Measurements from ENCODE around the gene EDN3.

The EDN3 gene, protein sequence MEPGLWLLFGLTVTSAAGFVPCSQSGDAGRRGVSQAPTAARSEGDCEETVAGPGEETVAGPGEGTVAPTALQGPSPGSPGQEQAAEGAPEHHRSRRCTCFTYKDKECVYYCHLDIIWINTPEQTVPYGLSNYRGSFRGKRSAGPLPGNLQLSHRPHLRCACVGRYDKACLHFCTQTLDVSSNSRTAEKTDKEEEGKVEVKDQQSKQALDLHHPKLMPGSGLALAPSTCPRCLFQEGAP

DNA sequence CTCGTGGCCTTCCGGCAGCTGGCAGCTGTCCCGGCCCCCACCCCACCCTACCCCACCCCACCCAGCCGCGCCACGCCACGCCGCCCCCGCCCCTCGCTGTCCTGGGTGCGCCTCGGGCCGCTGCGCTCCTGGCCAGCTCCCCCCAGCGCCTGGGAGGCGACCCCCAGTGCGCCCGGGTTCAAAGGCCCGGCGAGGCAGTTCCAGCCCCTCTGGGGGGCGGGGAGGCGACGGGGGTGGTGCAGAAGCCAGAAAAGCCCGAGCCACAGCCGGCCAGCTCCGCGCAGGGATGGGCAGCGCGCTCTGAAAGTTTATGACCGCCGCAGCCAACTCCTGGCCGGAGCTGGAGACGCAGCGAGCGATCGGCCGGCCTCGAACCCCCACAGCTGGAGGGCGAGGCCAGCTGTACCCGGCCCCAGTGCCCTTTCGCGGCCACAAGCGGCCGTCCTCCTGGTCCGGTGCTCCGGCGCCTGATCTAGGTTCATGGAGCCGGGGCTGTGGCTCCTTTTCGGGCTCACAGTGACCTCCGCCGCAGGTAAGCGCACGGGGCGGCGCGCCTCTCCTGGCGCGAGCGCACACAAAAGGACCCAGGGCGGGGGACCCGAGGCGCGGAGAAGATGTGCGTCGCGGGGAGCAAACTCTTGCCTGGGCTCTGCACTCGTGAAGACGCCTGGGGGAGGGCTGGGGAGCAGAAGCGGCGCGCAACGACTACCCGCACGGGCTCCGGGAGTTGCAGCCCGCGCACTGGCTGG, at the start of gene EDN3:
Gene EDN3, plus strand, starts transcription at position 279 of the 749 bp plus-strand sequence. Its CDS starts 202 bp downstream, at position 481.
- DNase-seq = no peak

GRCh38 chr20:59253325-59253724, 47.1 kb upstream of the EDN3 start:
- DNase-seq = no peak

GRCh38 chr20:59253779-59254319, 46.6 kb upstream of the EDN3 start:
- DNase-seq = no peak

DNA sequence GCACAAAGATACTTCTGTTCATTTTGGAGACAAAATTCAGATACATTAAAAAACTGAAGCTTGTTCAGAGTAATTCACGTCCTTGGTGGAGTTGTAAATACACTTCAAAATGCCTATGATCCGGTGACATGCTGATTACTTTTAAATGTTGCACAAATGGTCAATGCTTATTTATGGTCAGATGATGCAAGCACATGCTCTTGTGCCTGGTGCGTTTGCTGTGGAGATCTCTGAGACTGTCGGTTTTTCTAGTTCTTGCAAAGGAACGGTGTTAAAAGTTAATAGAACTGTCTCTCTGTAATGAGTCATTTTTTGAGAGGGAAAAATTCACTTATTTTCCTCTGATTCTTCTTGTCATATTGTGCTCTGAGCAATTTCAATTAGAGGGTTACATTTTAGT, 45.2 kb upstream of the EDN3 start:
- no peak for DNase-seq

- DNase-seq = no peak
Observed at GRCh38 chr20:59258221-59258621, 42.2 kb upstream of the EDN3 start.

DNA sequence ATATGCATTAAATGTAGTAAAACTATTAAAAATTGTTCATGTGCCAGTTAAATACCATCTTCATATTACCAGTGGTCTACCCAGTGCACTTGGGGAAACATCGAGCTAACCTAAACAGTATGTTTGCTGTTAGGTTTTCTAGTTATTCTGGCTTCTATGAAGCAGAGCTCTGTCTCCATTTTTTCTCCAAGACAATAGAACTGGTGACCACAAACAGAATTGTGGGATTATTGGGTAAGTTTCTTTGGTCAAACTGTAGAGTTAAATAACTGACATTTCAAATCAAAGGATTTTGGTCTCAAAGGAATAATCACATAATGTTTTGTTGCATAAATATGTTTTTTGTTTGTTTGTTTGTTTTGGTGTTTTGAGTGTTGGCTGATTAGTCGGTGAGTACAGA, 40.5 kb upstream of the EDN3 start:
- no peak for DNase-seq

- DNase-seq = no peak
Observed at GRCh38 chr20:59265298-59265697, 35.1 kb upstream of the EDN3 start.

- DNase-seq = no peak
Observed at GRCh38 chr20:59268870-59269269, 31.5 kb upstream of the EDN3 start.

DNA sequence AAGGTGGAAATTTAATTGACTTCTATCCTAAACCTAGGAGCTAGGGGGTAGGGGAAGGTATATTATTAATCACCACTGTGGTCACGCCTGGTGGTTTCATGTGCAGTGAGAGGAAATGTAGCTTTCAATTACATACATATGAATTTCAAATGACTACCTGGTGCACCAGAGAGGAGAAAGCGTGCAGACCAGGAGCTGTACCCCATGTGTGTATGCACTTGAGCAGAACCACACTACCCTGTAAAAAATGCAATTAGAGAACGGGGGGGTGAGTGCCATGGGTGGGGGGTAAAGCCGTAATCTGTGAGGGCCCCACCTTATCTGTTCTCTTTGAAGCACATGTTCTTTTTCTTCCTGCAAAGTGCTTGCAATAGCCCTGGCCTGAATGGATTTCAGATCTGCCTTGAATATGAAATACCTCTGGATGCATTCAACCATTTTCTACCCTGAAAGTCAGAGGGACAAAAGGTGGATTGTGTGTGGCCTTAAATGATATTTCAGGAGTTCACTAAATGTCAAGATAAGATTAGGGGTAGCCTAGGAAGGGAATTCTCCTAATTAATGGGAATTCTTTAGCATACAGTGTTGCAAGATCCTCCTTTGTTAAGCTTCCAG, 30.9 kb upstream of the EDN3 start:
- DNase-seq = no peak

DNA sequence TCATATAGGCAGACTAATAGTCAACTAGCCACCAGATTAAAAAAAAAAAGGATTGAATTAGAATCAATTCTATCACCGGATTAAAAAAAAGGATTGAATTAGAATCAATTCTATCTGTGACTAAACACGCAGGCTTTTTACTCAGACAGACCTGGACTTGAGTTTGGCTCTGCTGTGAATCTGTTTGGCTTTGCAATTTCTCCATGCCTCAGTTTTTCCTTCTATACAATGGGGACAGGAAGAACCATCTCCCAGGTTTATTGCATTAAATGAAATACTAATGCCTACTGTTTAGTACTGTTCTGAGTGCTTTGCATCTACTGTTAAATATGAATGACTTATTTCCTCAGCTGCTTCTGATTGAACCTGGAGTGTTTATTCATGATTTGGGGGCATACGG, 30.0 kb upstream of the EDN3 start:
- DNase-seq = no peak

DNA sequence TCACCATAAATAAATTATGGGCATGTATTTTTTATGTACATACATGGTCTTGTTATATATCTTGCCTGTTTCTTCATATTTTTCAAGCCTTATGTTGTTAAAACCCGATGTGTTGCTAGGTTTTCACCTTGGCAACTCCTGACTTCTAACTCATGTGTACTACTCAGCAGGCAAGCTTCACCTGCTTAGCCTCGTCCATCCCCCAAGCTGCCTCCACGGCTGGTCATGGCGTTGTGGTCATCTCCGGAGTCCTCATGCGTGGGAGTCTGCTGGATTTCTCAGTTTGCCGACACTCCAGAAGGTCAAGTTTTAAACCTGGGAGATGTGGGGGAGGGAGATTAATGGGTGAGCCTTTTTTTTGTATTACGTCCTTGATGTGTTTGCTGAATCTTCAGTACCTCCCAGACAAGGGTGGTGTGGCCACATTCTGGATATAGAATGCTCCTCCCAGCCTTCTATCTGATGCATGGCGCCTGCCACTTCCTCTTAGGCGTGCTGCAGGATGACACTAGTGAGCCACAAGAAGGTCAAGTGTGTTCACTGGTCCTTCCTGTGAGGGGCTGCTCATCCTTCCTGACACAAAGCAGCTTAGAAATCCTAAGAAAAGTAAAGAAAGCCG, 26.6 kb upstream of the EDN3 start:
- no peak for DNase-seq

GRCh38 chr20:59276938-59277337, 23.5 kb upstream of the EDN3 start:
- DNase-seq = no peak

DNA sequence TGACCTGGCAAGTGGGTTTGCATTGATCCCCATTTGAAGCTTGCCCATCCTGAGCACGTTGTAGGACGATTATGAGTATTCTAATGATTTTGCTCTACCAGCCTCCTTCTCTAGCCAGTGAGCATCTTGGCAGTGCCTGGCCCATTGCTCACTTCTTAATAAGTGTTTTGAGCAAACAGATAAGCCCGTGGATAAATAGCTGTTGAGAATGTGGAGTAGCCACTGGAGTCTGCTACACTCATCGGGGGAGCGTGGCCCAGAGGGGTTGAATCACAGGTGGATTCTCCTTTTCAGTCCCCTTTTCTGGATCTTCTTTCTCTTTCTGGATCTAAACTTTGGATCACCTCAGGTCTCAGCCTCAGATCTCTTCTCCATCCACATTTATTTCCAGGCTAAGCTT, 15.9 kb upstream of the EDN3 start:
- no peak for DNase-seq

- DNase-seq = no peak
Observed at GRCh38 chr20:59289994-59290393, 10.4 kb upstream of the EDN3 start.

DNA sequence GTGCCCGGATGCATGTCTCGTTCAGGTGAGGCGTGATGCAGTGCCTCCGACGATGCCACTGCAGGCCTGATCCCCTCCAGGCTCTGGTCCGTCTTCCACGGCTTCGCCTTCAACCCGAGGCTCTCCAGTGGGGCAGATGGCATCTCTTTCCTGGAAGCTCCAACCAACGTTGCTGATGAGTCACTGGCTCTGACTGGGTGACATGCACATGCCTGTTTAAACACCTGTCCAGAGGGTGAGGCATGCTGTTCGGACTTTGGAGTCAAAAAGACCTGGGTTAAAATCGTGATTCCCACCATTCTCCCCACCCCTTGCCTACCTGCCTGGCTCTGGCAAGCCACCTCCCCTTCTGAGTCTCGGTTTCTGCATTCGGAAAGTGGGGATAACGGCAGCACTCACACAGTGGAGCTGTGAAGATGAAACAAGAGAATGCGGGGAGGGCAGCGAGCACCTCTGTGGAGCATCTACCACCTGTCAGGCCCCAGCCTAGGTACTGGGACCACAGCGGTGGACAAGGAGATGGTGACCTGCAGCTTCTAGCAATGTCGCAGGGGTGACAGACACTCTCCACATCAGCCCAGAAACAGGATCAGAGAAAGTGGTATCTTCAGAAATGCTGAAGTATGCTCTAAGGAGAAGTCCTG, 8.5 kb upstream of the EDN3 start:
- no peak for DNase-seq

GRCh38 chr20:59295531-59295930, 4.9 kb upstream of the EDN3 start:
- peak; percentile 24 for DNase-seq

DNA sequence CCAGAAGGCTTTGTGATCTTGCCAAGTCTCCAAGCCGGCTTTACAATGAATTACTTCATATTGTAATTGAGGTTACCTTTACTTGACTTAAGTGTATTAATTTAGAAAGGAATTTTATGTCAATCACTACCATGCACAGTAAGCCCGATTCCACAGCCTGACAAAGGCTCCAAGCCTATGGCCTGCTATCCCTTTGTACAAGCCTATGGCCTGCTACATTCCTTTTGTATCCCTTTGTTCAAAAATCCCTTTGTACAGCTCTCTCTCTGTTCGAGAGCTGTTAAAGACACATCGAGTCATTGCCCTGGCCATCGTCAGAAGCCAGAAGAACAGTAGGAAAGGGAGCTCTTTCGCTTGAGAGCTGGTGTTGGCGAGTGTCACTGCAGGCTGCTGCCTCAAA, 2.7 kb upstream of the EDN3 start:
- no peak for DNase-seq

DNA sequence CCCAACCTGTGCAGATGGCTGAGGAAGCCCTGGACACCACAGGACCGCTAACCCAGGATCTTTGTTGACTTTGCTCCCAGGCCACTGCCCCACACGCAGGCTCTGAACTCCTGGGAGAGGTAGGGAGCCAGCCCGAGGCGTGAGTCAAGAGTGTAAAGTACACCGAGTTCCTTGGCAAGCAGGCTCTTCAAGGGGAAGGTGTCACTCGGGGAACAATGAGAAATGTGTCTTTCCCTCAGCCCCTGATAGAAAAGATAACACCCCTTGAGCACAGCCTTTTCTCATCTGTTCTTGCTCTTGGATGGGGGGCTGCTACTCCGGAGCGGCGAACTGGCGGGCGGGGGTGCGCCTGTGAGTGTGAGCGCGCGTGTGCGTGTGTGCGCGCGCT, 472 bp upstream of the EDN3 start:
- DNase-seq = no peak

DNA sequence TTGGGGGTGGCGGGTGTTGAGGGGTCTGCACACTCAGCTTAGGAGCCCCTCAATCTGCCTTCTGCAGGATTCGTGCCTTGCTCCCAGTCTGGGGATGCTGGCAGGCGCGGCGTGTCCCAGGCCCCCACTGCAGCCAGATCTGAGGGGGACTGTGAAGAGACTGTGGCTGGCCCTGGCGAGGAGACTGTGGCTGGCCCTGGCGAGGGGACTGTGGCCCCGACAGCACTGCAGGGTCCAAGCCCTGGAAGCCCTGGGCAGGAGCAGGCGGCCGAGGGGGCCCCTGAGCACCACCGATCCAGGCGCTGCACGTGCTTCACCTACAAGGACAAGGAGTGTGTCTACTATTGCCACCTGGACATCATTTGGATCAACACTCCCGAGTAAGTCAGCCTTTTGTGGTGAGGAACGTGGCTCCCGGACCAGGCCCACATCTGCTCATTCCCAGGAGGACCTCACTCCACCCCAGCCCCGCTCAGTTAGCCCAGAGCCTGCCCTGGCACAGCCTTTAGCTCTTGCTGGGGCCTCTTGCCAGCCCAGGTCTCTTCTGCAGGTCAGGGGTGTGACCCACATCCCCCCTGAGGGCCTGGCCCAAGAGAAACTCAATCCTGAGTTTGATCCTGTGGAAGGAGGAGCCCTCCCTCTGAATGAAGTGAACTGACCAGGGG, 1.1 kb downstream of the EDN3 start:
- DNase-seq = no peak

- DNase-seq = no peak
Observed at GRCh38 chr20:59305908-59306655, 5.7 kb downstream of the EDN3 start.

DNA sequence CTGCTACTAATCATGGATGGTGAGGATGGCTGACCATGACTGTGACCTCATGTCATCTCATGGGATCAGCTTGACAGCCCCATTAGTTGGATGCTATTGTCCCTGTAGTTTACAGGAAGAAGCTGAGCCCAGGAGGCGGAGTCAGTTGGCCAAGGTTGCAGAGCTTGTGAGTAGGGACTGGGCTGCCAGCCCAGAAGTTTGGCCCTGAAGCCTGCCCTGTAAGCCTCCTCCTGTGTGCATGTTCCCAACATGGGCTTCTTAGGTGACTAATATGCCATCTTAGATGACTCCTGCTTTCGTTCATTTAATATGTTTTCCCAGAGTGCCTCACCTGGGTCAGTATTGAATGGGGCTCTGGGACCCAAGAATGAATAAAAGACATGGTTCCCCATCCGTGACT, 6.9 kb downstream of the EDN3 start:
- no peak for DNase-seq

Measured in DMS79 treated with DMSO at 0.1 percent for 48 hours (cell line).